GM12878 (cell line): Measurements from ENCODE around the gene ADD1. TPM values are rescaled to one million over a fixed set of nuclear protein-coding genes. Genes with fewer than 3 reads are reported as not detected.

ENCODE experiments used
- BACH1 ChIP-seq: fragments of 450-650 bp; IDR thresholded peaks from 2 replicates; pipeline ENCODE4 v1.6.1; 2017; ENCODE audit warnings: mild to moderate bottlenecking, borderline replicate concordance
- BRCA1 ChIP-seq: IDR thresholded peaks from 2 replicates; pipeline ENCODE4 v1.6.1; 2011; ENCODE audit warnings: low read depth, low read length, improper control_type of control experiment
- CBX3 ChIP-seq: fragments of 200-600 bp; sonication (generic); IDR thresholded peaks from 2 replicates; pipeline ENCODE4 v1.6.1; 2016; ENCODE audit warnings: low read depth, borderline replicate concordance
- CBX5 ChIP-seq: sonication (generic); IDR thresholded peaks from 2 replicates; pipeline ENCODE4 v1.6.1; 2016; ENCODE audit warnings: low read depth, moderate library complexity, mild to moderate bottlenecking, inconsistent platforms
- E4F1 ChIP-seq: fragments of 450-650 bp; IDR thresholded peaks from 2 replicates; pipeline ENCODE4 v1.6.1; 2018; ENCODE audit warnings: borderline replicate concordance, mild to moderate bottlenecking; ENCODE audit not compliant: partially characterized antibody
- EED ChIP-seq: sonication (generic); IDR thresholded peaks from 2 replicates; pipeline ENCODE4 v1.6.1; 2016; ENCODE audit warnings: antibody characterized with exemption, low read depth
- ELK1 ChIP-seq: IDR thresholded peaks from 2 replicates; pipeline ENCODE4 v1.6.1; 2012; ENCODE audit warnings: low read depth, low read length, improper control_type of control experiment
- ESRRA ChIP-seq: IDR thresholded peaks from 2 replicates; pipeline ENCODE4 v1.6.1; 2012; ENCODE audit warnings: mild to moderate bottlenecking, low read length, improper control_type of control experiment
- HDAC2 ChIP-seq: fragments of 200-600 bp; sonication (generic); IDR thresholded peaks from 2 replicates; pipeline ENCODE4 v1.6.1; 2017
- KAT2A ChIP-seq: conservative IDR thresholded peaks from 2 replicates; pipeline ENCODE4 v1.6.1; 2011; ENCODE audit warnings: low read depth, low read length; ENCODE audit not compliant: control insufficient read depth
- MTA2 ChIP-seq: fragments of 450-650 bp; IDR thresholded peaks from 2 replicates; pipeline ENCODE4 v1.6.1; 2016; ENCODE audit warnings: low read depth, mild to moderate bottlenecking, moderate library complexity
- MXI1 ChIP-seq: fragments of 150-350 bp; IDR thresholded peaks from 2 replicates; pipeline ENCODE4 v1.6.1; 2011; ENCODE audit warnings: low read depth, mild to moderate bottlenecking, inconsistent platforms, low read length, improper control_type of control experiment
- MYB ChIP-seq: fragments of 150-350 bp; IDR thresholded peaks from 2 replicates; pipeline ENCODE4 v1.6.1; 2014; ENCODE audit warnings: mild to moderate bottlenecking, low read depth, low read length, borderline replicate concordance
- NFXL1 ChIP-seq: fragments of 450-650 bp; IDR thresholded peaks from 2 replicates; pipeline ENCODE4 v1.6.1; 2017; ENCODE audit warnings: antibody characterized with exemption, mild to moderate bottlenecking, borderline replicate concordance
- NRF1 ChIP-seq: conservative IDR thresholded peaks from 2 replicates; pipeline ENCODE4 v1.6.1; 2011; ENCODE audit warnings: mild to moderate bottlenecking, low read depth, low read length, improper control_type of control experiment
- POLR2AphosphoS5 ChIP-seq: IDR thresholded peaks from 2 replicates; pipeline ENCODE4 v1.6.1; 2011; ENCODE audit warnings: mild to moderate bottlenecking, low read length, inconsistent platforms
- RAD21 ChIP-seq: IDR thresholded peaks from 2 replicates; pipeline ENCODE4 v1.6.1; 2011; ENCODE audit warnings: mild to moderate bottlenecking, low read depth, low read length, moderate library complexity; ENCODE audit not compliant: insufficient read depth
- RAD51 ChIP-seq: fragments of 450-650 bp; IDR thresholded peaks from 2 replicates; pipeline ENCODE4 v1.6.1; 2016; ENCODE audit warnings: moderate library complexity, mild to moderate bottlenecking, inconsistent platforms
- RFX5 ChIP-seq: IDR thresholded peaks from 2 replicates; pipeline ENCODE4 v1.6.1; 2011; ENCODE audit warnings: low read depth, low read length, improper control_type of control experiment
- SUPT20H ChIP-seq: IDR thresholded peaks from 2 replicates; pipeline ENCODE4 v1.6.1; 2011; ENCODE audit warnings: low read depth, mild to moderate bottlenecking, low read length, moderate library complexity, borderline replicate concordance; ENCODE audit not compliant: control insufficient read depth
- ZBTB33 ChIP-seq: fragments of 450-650 bp; IDR thresholded peaks from 2 replicates; pipeline ENCODE4 v1.6.1; 2017; ENCODE audit warnings: mild to moderate bottlenecking
- ZSCAN29 ChIP-seq: fragments of 450-650 bp; IDR thresholded peaks from 2 replicates; pipeline ENCODE4 v1.6.1; 2017; ENCODE audit warnings: mild to moderate bottlenecking, moderate library complexity
- polyA plus RNA-seq, 11 experiments: library from polyadenylated mRNA; depleted of rRNA in 4 of 11; unstranded in 6 of 11; stranded (reverse) in 5 of 11; fragments of >200 nt; fragmentation: Nextera tagmentation in 4 of 11; fragmentation: Illumina TruSeq in 1 of 11; extraction: Ambion mirVana in 4 of 11; extraction: Trizol in 1 of 11; gene quantifications; 1 replicate in 1 of 11; 2 replicates in 10 of 11; pipeline versions ENCODE4 v1.2.1 to v1.2.3, GENCODE V29; 2011 to 2016; ENCODE audit warnings: inconsistent platforms in 2 of 11, missing spikeins in 2 of 11, low read depth in 1 of 11
- total RNA-seq, 4 experiments: library from RNA; depleted of rRNA in 3 of 4; stranded (reverse); fragments of >200 nt in 3 of 4; fragmentation: Illumina TruSeq in 1 of 4; extraction: Trizol in 1 of 4; gene quantifications; 2 replicates each; pipeline versions ENCODE4 v1.2.1 to v1.2.3, GENCODE V29; 2013 to 2021

ADD1 gene
- total and polyA plus RNA-seq, 10 of the 15 experiments (the other 5 are each of a cell fraction or from before 2014, with no cell fraction given): 21.6 to 182 (median 105) TPM

DNA sequence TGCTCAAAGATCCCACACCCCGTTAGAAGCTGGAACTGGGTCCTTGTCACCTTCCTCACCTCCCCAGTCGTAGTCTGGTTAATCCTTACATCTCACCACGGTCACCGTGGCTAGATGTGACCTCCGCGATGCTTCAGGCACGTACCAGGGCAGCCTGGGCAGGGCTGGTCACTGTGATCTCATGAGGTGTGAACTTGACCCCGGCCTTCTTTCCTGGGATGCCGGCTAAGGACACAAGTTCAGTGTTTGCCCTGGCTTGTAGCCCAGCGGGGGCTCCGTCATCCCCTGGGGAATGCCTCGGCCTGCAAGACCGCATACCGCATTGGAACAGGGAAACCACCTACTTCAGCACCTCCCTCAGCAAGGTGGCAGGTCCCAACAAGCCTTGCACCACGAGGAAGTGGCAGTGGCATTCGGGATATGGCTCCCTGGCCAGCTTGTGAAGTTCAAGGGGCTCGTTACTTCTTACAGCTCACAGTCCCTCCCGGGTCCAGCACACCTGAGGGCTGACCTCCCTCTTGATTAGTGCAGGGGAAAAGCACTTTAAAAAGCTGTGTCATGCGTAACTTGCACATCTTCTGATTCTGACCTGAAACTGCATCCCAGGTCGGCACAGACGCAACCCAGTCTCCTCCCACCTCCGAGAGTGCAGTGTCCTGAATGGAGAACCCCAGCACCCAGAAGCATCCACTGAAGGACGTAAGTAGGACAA, 93.7 kb downstream of the ADD1 start (continued):
- TF ChIP-seq ZBTB33 (no peak), KAT2A (no peak), SUPT20H (no peak), RAD21 (0 out of 2 replicates have a peak, but pooled peaks have one; percentile 4), BRCA1 (no peak), ESRRA (no peak), ZSCAN29 (0 out of 2 replicates have a peak, but pooled peaks have one; percentile 11), POLR2AphosphoS5 (peak; percentile 65), E4F1 (no peak), BACH1 (peak; percentile 57; the same call in 1 of the 2 replicates), NRF1 (no peak), CBX3 (no peak), MYB (no peak), HDAC2 (no peak), NFXL1 (no peak), MXI1 (no peak), MTA2 (peak; percentile 69; the same call in 1 of the 2 replicates), ELK1 (no peak), CBX5 (no peak), RAD51 (no peak), EED (peak; percentile 87), RFX5 (0 out of 2 replicates have a peak, but pooled peaks have one; percentile 33)
